ENCODE results near the gene TDRD7.

DNA sequence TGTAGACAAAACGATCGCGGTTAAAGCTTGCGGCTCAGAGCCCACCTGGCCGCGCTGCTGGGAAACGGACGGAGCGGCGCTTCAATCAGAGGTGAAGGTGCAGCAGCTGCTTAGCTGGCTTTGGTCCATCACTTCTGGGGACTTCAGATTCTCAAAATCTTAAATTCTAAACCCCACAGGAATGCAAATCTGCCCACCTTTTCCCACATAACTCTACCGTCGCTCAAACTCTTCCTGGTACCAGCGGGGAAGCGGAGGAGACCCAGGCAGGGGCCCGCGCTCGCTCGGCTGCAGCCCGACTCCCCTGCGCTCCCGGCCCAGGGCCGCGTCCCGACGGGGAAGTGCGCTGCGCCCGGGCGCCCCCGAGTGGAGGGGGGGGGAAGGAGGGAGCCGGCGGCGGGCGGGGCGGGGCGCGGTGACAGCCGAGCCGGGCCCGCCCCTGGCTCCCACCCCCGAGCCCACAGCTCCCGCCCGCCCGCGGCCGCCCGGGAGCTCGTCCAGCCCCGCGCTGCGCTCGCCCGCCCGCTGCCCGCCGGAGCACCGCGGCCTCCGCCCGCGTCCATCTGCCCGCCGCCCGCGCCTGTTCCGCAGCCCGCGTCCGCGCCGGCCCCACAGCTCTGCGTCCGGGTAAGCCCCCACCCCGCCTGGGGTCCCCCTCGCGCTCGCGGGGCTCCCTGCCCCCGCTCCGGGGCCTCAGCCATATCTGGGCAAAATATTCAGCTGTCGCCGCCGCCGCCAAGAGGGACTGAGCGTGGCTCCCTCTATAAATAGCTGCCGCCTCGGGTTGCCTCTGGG is 89.5 kb downstream of the TDRD7 start, which contains the start of gene TMOD1:
- TF ChIP-seq, protein P1, sequence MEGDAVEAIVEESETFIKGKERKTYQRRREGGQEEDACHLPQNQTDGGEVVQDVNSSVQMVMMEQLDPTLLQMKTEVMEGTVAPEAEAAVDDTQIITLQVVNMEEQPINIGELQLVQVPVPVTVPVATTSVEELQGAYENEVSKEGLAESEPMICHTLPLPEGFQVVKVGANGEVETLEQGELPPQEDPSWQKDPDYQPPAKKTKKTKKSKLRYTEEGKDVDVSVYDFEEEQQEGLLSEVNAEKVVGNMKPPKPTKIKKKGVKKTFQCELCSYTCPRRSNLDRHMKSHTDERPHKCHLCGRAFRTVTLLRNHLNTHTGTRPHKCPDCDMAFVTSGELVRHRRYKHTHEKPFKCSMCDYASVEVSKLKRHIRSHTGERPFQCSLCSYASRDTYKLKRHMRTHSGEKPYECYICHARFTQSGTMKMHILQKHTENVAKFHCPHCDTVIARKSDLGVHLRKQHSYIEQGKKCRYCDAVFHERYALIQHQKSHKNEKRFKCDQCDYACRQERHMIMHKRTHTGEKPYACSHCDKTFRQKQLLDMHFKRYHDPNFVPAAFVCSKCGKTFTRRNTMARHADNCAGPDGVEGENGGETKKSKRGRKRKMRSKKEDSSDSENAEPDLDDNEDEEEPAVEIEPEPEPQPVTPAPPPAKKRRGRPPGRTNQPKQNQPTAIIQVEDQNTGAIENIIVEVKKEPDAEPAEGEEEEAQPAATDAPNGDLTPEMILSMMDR (IDR thresholded peaks at IDR 0.05; ENCODE audit: insufficient read depth, low read depth, low read length) = no peak
- TF ChIP-seq EZH2 (IDR thresholded peaks at IDR 0.05; ENCODE audit: insufficient read depth, low read length) = peak; percentile 18
